Cardiac fibroblast (primary cell): Measurements from ENCODE around the gene TPCN1.

Experiments used
- DNase-seq, 2 donors: peaks; one replicate each; pipeline versions ENCODE4 v3.0.0 to v3.0.0-alpha.2; 2010; ENCODE audit warnings: low read depth in 2 of 2
- H3K4me3 ChIP-seq, 2 donors: replicated peaks in 1 of 2; 1 replicate in 1 of 2; 2 replicates in 1 of 2; pipeline ENCODE4 v1.5.1; 2011; ENCODE audit warnings: low read depth in 2 of 2, low read length in 2 of 2, mild to moderate bottlenecking in 2 of 2, moderate library complexity in 1 of 2
- TF ChIP-seq, protein P1 (sequence below): IDR thresholded peaks from one replicate; pipeline ENCODE4 v1.5.1; 2011; ENCODE audit warnings: low read depth, mild to moderate bottlenecking, low read length, inconsistent platforms

Gene TPCN1

GRCh38 chr12:113284751-113285150, 63.5 kb downstream of the TPCN1 start:
- no peak overlapping the region for H3K4me3 ChIP-seq
- no peak for DNase-seq
- TF ChIP-seq, protein P1, sequence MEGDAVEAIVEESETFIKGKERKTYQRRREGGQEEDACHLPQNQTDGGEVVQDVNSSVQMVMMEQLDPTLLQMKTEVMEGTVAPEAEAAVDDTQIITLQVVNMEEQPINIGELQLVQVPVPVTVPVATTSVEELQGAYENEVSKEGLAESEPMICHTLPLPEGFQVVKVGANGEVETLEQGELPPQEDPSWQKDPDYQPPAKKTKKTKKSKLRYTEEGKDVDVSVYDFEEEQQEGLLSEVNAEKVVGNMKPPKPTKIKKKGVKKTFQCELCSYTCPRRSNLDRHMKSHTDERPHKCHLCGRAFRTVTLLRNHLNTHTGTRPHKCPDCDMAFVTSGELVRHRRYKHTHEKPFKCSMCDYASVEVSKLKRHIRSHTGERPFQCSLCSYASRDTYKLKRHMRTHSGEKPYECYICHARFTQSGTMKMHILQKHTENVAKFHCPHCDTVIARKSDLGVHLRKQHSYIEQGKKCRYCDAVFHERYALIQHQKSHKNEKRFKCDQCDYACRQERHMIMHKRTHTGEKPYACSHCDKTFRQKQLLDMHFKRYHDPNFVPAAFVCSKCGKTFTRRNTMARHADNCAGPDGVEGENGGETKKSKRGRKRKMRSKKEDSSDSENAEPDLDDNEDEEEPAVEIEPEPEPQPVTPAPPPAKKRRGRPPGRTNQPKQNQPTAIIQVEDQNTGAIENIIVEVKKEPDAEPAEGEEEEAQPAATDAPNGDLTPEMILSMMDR, result no peak

GRCh38 chr12:113285679-113286610, 64.7 kb downstream of the TPCN1 start:
- no peak for DNase-seq
- TF ChIP-seq, protein P1, result no peak
- H3K4me3 ChIP-seq, result no peak overlapping the region

- TF ChIP-seq, protein P1, result no peak
- H3K4me3 ChIP-seq, result no peak overlapping the region
- DNase-seq, result no peak
Measured at GRCh38 chr12:113286712-113287111, 65.4 kb downstream of the TPCN1 start.

GRCh38 chr12:113287146-113287898, 66.1 kb downstream of the TPCN1 start:
- TF ChIP-seq, protein P1, result no peak
- no peak for DNase-seq
- H3K4me3 ChIP-seq, result no peak overlapping the region

DNA sequence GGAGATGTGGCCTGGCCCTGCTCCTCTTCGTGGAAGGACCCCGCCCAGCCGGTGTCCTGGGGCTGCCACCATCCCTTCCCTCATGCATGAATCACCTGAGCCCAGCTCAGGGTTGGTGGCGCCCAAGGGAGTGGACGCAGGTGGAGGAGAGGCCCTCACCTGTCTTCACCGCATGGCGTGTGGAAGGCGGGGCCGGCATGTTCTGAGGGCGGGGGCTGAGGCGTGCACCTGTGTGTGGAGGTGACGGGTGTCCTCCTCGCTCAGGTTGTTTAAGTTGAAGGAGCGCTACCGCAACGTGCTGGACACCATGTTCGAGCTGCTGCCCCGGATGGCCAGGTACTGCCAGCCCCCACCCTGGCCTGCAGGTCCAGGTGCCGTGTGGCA, 66.6 kb downstream of the TPCN1 start:
- TF ChIP-seq, protein P1, result no peak
- no peak for DNase-seq
- no peak overlapping the region for H3K4me3 ChIP-seq

GRCh38 chr12:113289361-113289760, 68.1 kb downstream of the TPCN1 start:
- no peak for DNase-seq
- TF ChIP-seq, protein P1, result no peak
- no peak overlapping the region for H3K4me3 ChIP-seq
